HG02885 (cell line): ENCODE results near the gene KDM4C.
"Not testable (repeated sequence)": the region's sequence is repeated elsewhere in the genome, so short reads cannot be mapped to it uniquely, and the experiment has no call there.

Source experiments
- ATAC-seq: cut with Tn5 transposase; IDR thresholded peaks from one replicate; pipeline ENCODE4 v1.9.1; 2021; ENCODE audit warnings: mild to moderate bottlenecking; ENCODE audit not compliant: unreplicated experiment, poor library complexity

KDM4C gene

DNA sequence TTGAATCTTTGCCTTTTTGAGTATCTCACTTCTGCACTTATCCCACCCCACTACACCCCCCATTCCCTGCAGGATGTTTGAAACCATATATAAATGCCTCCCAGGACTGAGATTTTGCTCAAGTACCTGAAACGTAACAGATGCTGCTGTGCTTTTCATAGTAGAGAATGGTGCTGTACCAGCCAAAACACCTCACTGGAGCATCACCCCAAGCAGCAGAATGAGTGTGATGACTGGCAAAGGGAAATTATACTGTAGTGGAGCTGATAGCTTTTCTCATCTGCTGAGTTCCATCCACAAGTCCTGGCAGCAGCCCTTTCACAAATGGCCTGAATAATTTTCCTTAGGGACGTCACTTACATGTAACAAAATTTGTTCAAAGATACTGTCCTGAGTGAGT is 246.1 kb downstream of the KDM4C start:
- no peak for ATAC-seq

DNA sequence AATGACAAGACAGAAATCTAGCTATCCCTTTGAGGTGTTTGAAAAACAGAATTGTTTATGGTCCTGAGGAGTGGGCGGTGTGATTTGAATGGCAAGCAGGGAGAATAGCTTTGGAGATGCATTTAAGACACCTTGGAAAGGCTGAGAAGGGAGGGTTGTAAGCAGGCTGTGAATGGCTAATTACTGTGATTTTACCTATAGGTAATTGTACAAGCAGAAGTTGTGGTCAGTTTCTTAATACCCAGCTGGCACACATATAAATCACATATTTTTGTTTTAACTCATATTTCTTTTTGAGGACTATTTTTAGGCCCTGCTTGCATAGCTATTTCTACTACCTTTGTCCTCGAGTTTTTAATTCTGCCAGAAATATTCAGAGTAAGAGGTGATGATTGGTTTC is 248.6 kb downstream of the KDM4C start:
- no peak for ATAC-seq

DNA sequence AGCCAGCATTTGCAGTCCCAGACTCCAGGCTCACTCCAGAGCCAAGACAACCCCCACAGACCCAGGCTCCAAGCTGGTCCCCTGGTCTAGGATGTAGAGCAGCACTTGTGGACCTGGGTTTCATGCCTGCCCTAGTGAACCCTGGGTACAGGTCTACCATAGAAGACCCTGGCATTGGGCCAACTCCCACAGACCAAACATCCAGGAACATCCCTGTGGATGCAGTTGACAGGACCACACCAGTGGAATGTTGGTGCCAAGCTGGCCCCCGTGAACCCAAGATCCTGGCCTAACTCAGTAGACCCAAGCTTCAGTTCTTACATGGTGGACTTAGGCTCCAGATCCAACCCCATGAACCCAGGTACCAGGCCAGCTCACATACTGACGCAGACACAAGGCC is 250.6 kb downstream of the KDM4C start:
- ATAC-seq, result no peak

DNA sequence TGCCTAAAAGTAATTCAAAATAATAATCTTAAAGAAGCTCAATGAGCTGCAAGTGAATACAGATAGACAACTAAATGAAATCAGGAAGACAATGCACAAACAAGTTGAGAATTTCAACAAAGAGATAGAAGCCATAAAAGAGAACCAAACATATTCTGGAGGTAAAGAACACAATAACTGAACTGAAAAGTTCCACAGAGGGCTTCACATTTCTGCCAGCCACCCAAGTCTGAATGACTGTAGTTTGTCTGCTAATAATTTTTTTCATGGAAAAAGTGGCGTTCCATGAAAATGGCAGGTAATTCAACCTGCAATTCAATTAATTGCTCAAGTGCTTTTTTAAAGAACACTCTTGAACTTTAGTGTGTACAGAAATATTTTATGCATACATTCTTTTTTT is 251.3 kb downstream of the KDM4C start:
- no peak for ATAC-seq

DNA sequence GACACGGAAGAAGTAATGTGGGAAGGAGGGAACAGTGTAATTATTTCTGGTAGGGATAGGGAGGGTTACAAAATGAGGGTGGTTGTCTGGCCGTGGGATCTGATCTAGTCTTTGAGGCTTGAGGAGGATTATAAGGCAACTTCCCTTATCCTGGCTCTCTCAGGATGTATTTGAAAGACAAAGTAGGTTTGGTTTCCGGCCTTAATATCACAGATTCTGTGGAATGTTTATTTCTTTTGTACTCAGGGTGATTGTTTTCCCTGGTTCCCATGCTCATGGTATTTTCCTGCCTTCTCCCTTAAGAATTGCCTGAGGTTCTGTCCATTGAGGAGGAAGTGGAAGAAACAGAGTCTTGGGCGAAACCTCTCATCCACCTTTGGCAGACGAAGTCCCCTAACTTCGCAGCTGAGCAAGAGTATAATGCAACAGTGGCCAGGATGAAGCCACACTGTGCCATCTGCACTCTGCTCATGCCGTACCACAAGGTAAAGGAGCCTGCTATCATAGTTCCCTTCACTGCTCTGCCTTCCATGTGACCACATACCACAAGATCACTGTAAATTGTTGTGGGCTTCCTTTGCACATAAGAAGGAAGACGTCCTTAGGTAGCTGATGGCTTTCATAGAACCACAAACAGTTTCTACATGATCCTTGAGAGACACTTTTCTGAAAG is 253.8 kb downstream of the KDM4C start:
- no peak for ATAC-seq

DNA sequence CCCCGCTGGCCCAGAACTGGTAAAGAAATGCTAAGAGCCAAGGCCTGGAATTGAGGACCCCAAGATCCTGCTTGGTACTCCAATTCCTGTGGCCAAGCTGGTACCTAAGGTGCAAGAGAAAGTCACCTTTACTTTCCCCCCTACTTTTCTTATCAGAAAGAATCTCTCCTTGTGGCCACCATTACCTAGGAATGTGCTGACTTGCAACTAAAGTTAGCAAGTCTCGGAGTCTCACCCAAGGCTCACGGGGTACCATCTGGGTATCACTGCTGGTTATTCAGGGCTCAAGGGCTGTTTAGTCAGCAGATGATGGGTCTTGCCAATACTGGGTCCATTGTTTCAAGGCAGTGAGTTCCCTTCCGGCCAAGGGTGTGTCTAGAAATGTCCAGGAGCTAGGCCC is 270.2 kb downstream of the KDM4C start:
- no peak for ATAC-seq

DNA sequence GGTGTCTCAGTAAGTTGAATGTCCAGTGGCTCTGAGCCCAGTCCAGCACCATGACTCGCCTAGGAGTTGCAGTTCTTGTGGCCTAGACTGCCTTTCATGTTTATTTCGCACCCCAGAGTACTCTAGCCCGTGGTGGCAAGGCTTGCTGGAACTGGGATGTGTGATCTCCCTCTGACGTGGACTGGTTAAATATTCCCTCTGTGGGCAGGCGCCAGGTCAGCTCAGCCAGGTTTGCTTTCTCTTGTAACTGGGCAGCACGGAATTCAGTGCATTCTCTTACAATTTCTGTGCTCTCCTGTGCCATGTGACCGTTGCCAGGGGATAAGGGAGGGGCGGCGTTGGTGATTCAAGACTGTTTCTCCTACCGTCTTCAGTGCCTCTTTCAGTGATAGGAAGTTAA is 270.8 kb downstream of the KDM4C start:
- ATAC-seq, result no peak

DNA sequence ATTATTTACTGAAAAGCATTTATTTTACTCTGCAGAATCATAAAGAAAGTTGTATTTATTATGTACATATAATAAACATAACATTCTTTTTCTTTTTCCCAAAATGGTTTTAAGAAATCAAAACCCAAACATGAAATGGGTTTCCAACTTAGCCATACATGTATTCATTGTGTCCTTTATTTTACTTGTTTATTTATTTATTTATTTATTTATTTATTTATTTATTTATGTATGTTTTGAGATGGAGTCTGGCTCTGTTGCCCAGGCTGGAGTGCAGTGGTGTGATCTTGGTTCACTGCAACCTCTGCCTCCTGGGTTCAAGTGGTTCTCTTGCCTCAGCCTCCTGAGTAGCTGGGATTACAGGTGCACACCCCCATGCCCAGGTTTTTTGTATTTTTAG is 273.2 kb downstream of the KDM4C start:
- ATAC-seq, result not testable (repeated sequence)

DNA sequence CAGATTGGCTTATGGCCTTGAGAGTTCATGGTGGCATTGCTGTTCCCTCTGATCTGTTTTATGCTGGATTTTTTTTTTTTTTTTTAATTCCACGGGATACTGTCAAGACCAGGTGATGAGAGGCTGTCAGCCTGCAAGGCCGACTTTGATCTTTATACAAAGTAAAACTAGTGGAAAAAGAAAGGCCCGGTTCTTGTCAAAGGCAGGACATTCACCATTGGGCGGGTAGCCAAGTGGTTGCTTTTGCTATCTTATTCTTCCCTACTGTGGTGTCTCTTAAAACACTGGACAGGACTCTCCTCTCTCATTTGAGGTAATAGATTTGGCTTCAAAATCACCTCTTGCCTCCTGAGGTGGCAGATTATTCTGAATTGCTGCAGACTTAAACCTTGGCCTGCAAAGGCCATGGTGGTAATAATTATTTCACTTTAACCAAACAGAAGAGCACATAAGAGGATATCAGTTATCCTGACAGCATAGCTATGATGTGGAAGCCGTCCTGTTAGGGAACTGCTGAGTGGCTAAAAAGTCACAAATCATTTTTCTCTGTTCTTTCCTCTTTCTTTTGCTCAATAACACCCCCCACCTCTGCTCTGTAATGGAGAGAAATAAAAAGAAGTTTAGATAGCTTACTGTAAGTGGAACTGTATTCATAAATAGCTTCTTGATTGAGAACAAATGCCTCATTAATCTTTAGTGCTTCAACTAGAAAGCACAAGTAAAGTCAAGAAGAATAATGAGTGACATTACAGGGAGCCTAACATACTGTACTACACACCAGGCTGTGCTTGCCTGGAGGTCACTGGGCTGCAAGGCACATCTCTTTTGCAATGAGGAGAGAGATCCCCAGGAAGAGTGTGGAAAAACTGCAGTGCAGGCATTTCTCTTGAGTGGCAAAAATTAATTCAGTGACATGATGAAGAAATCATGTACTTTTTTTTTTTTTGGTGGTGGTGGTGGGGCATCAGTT is 275.6 kb downstream of the KDM4C start:
- ATAC-seq, result no peak

DNA sequence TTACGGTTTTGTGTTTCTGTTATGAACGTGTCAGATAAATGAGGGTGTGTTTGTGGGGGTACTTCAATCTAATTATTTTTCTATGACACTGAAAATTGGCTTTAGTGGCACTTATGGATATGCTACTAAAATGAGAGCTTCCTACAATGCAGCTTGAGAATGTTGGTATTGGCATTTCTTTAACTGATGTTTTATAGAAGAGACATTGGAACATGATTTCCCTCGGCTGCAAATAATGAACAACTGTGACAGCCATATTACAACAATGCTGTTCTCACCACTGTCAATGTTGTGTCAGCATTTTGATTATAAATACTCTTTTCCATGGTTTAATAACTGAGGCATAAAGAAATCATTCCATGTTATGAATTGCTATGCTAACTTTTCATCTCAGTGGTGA is 279.4 kb downstream of the KDM4C start:
- no peak for ATAC-seq

DNA sequence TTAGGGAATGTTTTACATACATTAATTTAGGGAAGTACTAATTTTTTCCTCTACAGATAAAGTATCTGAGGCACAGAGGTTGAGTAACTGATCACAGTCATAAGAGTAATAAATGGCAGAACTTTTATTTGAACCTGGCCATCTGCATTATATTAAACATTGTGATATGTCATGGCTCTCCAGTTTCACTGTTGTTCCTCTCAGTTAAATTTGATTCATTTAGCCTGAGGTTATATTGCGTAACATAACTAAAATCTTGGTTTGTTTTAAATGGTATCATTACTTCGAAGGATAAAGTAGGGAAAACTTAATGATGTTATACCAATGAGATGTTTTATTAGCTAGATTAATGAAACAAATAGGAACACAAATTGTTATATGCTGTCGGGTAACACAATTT is 284.4 kb downstream of the KDM4C start:
- ATAC-seq, result no peak

DNA sequence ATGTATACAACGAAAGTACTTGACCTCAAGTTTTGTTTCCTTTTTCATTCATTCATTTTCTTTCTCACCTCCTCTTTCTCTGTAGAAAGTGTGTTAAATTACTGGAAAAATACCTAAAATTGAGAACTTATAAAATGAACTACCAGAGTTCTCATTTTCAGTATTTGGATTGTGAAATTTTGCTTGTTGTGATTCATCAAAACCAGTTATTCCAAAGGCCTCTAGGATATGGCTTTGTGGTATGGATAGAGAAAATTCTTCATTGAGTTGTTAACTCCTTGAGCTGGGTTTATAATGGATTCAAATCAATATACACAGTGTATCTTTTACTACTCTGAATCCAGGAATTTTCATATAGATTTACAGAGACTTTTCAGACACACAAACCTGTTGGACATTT is 287.6 kb downstream of the KDM4C start:
- no peak for ATAC-seq

DNA sequence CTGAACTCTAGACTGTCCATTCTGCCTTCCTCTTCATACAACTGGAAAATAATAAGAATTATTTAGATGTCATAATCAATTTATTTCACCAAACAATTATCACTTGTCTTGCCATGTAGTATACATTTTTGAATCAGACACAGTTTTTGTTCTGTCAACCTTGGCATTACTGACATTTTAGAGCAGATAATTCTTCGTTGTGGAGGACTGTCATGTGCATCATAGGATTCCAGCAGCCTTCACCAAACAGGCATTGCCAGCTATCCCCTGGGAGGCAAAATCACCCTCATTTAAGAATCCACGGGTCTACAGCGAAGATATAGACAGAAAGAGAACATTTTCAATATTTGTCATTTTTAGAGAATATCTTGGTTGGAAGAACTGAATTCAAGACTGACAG is 293.9 kb downstream of the KDM4C start:
- ATAC-seq, result no peak

DNA sequence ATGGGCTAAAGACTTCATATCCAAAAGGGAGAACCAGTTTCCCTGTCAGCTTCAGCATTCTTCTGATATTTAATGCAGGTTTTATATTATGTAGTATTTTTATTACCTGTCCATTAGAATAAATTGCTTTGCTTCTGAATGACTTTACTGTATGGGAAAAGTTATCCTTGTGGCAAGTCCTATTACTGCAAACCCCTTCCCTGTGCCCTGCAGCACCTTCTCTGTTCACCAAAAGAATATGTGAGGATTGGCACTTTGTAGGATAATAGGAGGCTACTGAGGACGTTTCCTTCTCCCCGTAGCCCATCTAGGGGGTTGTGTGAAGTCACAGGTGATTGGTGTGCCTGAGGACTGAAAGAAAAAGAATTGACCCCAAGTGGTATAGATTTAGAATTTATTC is 296.1 kb downstream of the KDM4C start:
- ATAC-seq, result no peak

DNA sequence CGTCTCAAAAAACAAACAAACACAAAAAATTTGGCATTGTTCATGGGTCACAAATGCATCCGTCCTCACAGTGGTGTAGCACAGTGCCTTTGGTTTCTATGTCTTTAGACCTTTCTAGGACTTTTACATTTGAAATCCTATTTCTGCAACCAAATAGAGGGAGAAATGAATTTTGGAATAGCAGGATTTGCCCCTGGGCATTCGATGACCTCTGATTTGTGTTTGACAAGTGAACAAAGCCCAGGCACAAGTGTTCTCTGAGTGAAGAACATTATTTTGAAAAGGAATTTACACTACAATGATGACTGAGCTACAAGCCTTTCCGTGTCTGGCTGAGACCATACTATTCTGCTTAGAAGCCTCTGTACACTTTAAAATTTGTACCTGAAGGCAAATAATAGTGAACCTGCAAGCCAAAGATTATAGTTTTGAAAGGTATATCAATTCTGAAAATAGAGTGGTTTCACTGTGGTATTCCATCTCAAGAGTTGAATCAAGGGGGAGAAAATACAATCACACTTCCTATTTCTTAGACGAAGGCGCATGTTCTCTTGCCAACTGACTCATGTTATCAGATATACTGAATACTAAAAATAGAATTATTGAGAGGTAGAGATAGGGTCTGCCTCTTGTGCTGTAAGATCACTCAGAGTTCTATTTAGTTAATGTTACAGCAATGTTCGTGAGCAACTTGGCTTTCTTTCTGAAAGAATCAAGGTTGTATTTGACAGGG is 297.6 kb downstream of the KDM4C start:
- ATAC-seq, result peak; percentile 54

DNA sequence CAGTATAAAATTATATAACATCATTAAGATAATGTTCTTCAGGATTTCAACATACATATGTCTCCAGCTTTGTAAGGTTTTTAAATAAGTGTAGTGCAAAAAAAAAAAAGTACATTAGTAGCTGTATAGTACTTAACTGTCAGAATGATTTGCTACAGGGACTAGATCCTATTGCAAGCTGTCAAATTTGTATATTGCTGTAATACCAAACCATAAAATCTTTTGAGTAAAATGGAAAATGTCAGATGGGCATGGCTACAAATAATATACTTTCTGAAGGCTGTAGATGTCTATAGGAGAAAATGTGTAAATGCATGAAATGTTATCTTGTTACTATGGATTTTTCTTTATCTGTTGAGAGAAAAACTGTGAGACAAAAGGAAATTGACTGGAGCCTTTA is 298.5 kb downstream of the KDM4C start:
- ATAC-seq, result no peak

DNA sequence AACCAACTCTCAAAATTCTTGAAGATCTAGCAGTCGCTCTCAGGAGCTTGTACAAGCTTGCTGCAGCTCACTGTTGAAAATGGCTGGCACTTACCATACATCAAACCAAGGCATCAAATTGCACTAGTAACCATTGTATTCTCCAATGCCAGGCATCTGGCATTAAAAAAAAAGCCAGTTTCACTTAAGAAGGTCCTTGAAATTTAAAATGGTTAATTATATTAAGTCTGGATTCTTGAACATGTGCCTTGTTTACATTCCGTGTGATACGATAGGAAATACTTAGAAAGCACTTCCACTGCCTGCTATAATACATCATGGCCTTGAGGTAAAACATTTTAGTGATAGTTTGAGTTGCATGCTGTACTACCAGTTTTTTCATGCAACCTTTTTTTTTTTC is 300.7 kb downstream of the KDM4C start:
- ATAC-seq, result no peak

DNA sequence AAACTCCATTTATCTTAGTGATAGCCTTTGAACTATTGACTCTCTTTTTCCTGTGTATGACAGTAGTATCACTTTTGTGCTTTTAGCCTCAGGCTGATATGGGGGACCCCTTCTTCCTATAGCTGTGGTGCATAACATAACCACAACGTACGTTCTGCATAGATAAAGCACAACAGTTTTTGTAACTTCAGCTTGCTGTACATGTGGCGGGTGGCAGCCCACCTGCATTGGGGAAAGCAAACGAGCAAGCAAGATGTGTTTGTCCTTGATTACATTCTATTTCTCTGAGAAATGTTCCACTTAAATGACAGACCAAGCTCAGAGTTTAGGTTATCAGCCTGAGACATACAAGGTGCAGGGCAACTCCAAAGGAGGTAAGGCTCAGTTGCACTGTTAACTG is 309.4 kb downstream of the KDM4C start:
- ATAC-seq, result no peak

DNA sequence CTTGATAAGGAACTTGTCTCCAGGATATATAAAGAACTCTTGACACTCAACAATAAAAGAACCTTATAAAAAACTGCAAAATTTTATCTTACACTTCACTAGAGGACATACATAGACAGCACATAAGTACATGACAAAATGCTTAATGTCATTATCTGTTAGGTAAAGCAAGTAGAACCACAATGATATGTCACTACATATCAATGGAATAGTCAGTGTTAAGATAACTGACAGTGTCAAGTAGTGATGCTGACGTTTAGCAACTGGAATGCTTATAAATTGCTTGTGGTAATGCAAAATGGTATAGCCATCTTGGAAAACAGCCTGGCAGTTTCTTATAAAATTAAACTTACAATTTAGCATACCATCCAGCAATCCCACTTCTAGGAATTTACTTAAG is 314.1 kb downstream of the KDM4C start:
- ATAC-seq, result no peak

DNA sequence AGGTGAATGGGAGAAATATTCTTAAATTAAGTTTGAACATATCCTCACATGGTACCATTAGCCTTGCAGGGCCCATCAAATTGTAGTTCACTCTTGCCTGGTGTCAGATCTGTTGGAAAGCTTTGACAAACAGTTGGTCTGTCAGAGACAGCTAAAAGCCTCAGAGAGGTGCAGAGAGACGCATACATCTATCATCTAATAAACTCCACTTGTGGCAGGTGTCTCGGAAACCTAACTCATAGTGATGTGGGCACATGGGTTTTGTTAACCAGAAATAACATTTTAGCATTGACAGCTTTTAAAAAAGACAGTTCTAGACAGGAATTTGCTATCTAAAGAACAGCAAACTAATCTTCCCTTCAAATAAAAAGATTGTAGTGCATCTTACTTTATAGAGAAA is 315.9 kb downstream of the KDM4C start:
- ATAC-seq, result no peak

DNA sequence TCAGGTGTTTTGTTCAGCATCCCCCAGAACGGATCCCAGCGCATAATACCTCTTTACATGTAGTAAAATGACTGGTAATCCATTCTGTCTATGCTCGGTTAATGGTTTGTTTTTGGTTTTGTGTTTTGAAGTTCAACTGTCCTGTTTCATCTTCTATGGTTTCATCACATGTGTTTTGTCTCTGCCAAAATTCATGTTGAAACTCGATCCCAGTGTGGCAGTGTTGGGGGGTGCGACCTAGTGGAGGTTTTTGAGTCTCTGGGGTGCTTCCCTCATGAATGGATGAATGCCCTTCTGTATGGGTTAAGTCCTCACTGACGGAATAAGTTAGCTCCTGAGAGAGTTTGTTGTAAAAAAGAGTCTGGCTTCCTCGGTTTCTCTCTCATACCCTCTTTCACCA is 317.4 kb downstream of the KDM4C start:
- no peak for ATAC-seq
